Lower leg skin (tissue), 4 donors: ENCODE measurements around the gene DPP8. TPM values are rescaled to one million over a fixed set of nuclear protein-coding genes. Genes with fewer than 3 reads are reported as not detected.

Experiments used
- DNase-seq, 2 donors: peaks; one replicate each; pipeline ENCODE4 v3.0.0-alpha.2; 2019; ENCODE audit warnings: low spot score in 2 of 2
- H3K4me3 ChIP-seq: fragments of 200-600 bp; sonication (generic); 2 replicates; pipeline ENCODE4 v1.5.1; 2017; ENCODE audit warnings: mild to moderate bottlenecking, low read depth; ENCODE audit not compliant: poor library complexity, severe bottlenecking
- POLR2A ChIP-seq, 2 donors: fragments of 450-650 bp; IDR thresholded peaks; one replicate each; pipeline ENCODE4 v1.6.1; 2016 to 2017; ENCODE audit warnings: antibody characterized with exemption in 2 of 2, mild to moderate bottlenecking in 1 of 2, moderate library complexity in 1 of 2
- WGBS, 2 donors: methylation state at CpG; one replicate each; pipeline ENCODE4 v1.1.5; 2018; 5-methylcytosine and 5-hydroxymethylcytosine counted together
- intact Hi-C: fragments of 100-400 bp; cut with DNase I; formaldehyde crosslinking; loops from one replicate; pipeline ENCODE4 v1.15.0; 2023; ENCODE audit warnings: low total_unique reads
- total RNA-seq, 4 donors: library from RNA; depleted of rRNA; stranded (reverse); fragments of >200 nt; gene quantifications; one replicate each; pipeline ENCODE4 v1.1.0, GENCODE V29; 2016
- TF ChIP-seq, protein P1 (sequence below), 3 donors: fragments of 450-650 bp; IDR thresholded peaks; one replicate each; pipeline ENCODE4 v1.5.1; 2016; ENCODE audit warnings: antibody characterized with exemption in 3 of 3, mild to moderate bottlenecking in 3 of 3, moderate library complexity in 2 of 3

The DPP8 gene
- total RNA-seq, 4 donors from 2014 or later = 23.3 to 35.4 (median 31.1) TPM

DNA sequence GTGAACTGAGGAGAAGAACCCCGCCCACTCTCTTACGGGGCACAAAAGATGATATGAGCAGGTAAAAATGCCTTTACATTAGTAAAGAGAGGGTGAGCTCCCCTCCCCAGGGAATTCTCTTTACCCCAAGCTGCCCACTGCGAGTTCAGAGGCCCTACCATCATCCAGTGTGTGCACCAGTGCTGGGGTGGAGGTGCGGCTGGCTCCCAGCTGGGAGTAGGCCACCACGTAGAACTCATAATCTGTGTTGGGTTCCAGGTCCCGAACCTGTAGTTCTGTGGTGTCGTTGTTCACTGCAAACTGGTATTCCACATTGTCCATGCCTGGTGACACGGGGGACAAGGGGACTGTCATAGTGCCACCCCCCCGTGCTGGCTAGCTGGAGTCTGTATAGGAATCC lies 122.6 kb downstream of the DPP8 start:
- no peak overlapping the region for H3K4me3 ChIP-seq
- TF ChIP-seq, protein P1, sequence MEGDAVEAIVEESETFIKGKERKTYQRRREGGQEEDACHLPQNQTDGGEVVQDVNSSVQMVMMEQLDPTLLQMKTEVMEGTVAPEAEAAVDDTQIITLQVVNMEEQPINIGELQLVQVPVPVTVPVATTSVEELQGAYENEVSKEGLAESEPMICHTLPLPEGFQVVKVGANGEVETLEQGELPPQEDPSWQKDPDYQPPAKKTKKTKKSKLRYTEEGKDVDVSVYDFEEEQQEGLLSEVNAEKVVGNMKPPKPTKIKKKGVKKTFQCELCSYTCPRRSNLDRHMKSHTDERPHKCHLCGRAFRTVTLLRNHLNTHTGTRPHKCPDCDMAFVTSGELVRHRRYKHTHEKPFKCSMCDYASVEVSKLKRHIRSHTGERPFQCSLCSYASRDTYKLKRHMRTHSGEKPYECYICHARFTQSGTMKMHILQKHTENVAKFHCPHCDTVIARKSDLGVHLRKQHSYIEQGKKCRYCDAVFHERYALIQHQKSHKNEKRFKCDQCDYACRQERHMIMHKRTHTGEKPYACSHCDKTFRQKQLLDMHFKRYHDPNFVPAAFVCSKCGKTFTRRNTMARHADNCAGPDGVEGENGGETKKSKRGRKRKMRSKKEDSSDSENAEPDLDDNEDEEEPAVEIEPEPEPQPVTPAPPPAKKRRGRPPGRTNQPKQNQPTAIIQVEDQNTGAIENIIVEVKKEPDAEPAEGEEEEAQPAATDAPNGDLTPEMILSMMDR (IDR thresholded peaks at IDR 0.05) = no peak
- intact Hi-C loops = no loop called here
- no peak for DNase-seq
- 86 to 88% methylated on average over 9 of the region's 9 CpGs for WGBS, 2 donors

DNA sequence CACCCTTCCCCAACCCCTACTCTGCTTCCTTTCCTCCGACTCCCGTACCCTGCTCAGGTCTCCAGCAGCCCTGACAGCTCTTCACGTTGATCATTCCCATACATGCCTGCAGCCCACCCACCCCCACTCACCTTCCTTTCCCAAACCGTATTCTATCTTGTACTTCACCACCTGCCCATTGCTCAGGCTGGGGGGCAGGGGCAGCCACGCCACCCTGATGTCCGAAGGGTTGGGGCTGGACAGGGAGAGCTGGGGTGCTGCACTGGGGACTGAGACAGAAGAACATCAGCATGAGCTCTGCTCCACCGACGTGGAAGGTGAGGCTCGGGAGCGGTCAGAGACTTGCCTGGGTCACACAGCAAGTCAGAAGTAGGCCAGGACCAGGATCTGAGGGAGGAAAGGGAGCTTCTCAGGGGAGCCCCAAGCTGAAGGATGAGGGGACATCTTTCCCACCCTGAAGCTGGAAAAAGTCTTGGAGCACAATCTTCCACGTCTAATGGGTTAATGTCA lies 123.2 kb downstream of the DPP8 start:
- H3K4me3 ChIP-seq = no peak overlapping the region
- no peak for TF ChIP-seq POLR2A (IDR thresholded peaks at IDR 0.05)
- intact Hi-C loops = no loop called here
- 86 to 90% methylated on average over 11 of the region's 11 CpGs for WGBS, 2 donors
- no peak for DNase-seq

DNA sequence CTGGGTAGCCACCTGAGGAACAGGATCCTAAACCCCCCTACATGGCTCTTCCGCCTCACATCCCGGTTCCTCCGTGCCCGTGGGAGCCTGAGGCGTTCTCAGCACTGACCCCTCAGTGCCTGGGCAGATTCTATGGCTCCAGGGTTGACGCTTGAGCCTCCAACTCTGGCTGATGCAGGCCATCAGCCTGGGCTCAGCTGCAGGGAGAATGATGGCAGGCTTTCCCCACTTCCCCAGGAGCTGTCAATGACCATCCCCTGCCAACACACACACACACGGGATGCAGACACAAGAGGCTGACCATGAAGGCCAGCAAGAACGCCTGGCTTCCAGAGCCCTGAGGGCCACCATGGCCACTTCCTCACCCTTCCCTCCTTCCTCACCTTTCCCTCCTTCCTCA lies 123.9 kb downstream of the DPP8 start:
- TF ChIP-seq, protein P1 (IDR thresholded peaks at IDR 0.05) = no peak
- TF ChIP-seq POLR2A (IDR thresholded peaks at IDR 0.05) = no peak
- no peak for DNase-seq
- no peak overlapping the region for H3K4me3 ChIP-seq
- intact Hi-C loops = no loop called here
- WGBS, 2 donors = 82 to 84% methylated on average over 7 to 8 of the region's 8 CpGs

DNA sequence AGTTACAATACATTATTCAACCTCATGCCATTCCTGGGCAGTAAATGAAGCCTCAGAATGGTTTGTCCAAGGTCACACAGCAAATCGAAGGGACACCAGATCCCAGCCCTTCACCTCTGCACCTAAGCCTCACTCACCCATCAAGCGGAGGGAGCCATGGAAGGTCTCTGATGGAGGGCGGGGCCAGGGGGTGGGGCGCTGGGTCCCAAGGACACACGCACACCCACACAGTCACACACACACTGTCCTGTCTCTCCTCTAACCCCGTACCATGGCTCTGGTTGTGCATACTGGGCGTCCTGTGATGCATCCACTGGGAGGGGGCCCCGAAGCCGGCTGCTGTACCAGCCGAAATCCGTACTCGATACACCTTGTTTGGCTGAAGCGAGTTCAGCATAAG lies 124.4 kb downstream of the DPP8 start:
- 91 to 92% methylated on average over 13 of the region's 13 CpGs for WGBS, 2 donors
- no peak for DNase-seq
- intact Hi-C loops = no loop called here
- H3K4me3 ChIP-seq = no peak overlapping the region
- TF ChIP-seq POLR2A (IDR thresholded peaks at IDR 0.05) = no peak
- TF ChIP-seq, protein P1 (IDR thresholded peaks at IDR 0.05) = no peak

Other genes with a start within 250 kb of the DPP8 start
- 10 to 100 TPM; 10.3 to 14.4 (median 11.3) TPM for gene PARP16, start 230.8 kb downstream of the DPP8 start, total RNA-seq
- not detected for gene RNU5A-1, start 221.6 kb downstream of the DPP8 start, total RNA-seq
- not detected for gene RNU5B-1, start 213.0 kb downstream of the DPP8 start, total RNA-seq
- not detected for gene IGDCC3, start 139.7 kb downstream of the DPP8 start, total RNA-seq
- gene IGDCC4, start 94.7 kb downstream of the DPP8 start, total RNA-seq = 1 to 10 TPM in 1 of 4 donors, under 1 TPM in 3; 0.27 to 1.2 (median 0.32) TPM
- gene HACD3, start 12.8 kb upstream of the DPP8 start, total RNA-seq = 10 to 100 TPM; 30.5 to 43.0 (median 38.1) TPM
- gene INTS14, start 93.4 kb upstream of the DPP8 start, total RNA-seq = 10 to 100 TPM; 22.6 to 37.6 (median 32.7) TPM
- gene SLC24A1, start 104.2 kb upstream of the DPP8 start, total RNA-seq = 10 to 100 TPM in 1 of 4 donors, 1 to 10 TPM in 3; 4.6 to 10.6 (median 6.6) TPM